ENCODE results near the gene COL5A3.

- TF ChIP-seq CTCF (IDR thresholded peaks at IDR 0.05; ENCODE audit: insufficient read depth, low read length, poor library complexity, severe bottlenecking) (no peak), EZH2phosphoT487 (conservative IDR thresholded peaks at IDR 0.05; ENCODE audit: low read length) (no peak)
These were observed 53.3 kb downstream of the COL5A3 start for GRCh38 chr19:9956956-9957355.

All from SU-DHL-6 (cell line).